ENCODE data around the gene NEDD4L. TPM values are rescaled to one million over a fixed set of nuclear protein-coding genes. Genes with fewer than 3 reads are reported as not detected.

The NEDD4L gene
- total RNA-seq, 2 experiments from 2014 or later = 3.2 to 3.3 TPM

DNA sequence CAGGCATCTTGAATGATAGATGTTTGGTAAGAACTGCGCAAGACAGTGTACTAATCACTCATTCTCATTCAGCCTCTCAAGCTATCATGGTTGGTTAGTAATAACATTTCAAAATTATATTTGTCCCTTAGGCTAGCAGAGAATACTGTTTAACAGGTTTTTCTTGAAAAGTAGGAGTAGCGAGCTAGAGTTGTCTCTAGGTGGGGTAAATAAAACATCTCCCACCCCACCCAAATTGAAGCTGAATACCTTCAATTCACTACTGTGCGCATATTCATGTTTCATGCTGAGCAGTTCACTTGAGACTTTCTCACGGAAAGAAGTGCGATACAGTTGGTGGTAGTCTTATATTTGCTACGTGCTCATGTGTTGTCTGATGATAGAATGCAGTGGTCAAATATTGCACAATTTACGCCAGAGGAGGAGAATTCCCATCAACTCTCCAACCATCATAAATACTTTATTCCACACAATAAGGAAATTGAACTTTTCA lies 49.3 kb downstream of the NEDD4L start:
- intact Hi-C loops (cut with micrococcal nuclease; ENCODE audit: unreplicated experiment) = no loop called here
- POLR2A ChIA-PET = no interaction called here
- H3K4me3 ChIP-seq (ENCODE audit: low read depth, low read length, poor library complexity, severe bottlenecking) = no peak overlapping the region
- H3K4me1 ChIP-seq (ENCODE audit: insufficient read depth, low read length, poor library complexity, severe bottlenecking) = no peaks in the 10 kb centered on the region
- no peaks in the 10 kb centered on the region for H3K9me2 ChIP-seq (ENCODE audit: insufficient read depth, low read length)
- BruUV-seq (replicated peaks) = no TSS peak
- H3K27ac ChIP-seq (ENCODE audit: low read depth, low read length, poor library complexity, severe bottlenecking) = no peak overlapping the region
- H3K36me3 ChIP-seq (ENCODE audit: insufficient read depth, low read length) = no peaks in the 10 kb centered on the region
- H3K79me2 ChIP-seq (ENCODE audit: insufficient read depth, low read depth, low read length) = no peaks in the 10 kb centered on the region
- no peak overlapping the region for H3K4me2 ChIP-seq (ENCODE audit: low read length)
- no peak overlapping the region for H2AFZ ChIP-seq (ENCODE audit: low read length)
- CTCF ChIA-PET (ENCODE audit: unreplicated experiment) = no interaction called here
- H4K20me1 ChIP-seq (ENCODE audit: insufficient read depth, low read length) = no peaks in the 10 kb centered on the region
- H3K9me3 ChIP-seq (ENCODE audit: low read length) = no peaks in the 10 kb centered on the region
- no peak for TF ChIP-seq EZH2phosphoT487 (IDR thresholded peaks at IDR 0.05; ENCODE audit: borderline replicate concordance, low read depth, low read length)
- TF ChIP-seq, protein P1, sequence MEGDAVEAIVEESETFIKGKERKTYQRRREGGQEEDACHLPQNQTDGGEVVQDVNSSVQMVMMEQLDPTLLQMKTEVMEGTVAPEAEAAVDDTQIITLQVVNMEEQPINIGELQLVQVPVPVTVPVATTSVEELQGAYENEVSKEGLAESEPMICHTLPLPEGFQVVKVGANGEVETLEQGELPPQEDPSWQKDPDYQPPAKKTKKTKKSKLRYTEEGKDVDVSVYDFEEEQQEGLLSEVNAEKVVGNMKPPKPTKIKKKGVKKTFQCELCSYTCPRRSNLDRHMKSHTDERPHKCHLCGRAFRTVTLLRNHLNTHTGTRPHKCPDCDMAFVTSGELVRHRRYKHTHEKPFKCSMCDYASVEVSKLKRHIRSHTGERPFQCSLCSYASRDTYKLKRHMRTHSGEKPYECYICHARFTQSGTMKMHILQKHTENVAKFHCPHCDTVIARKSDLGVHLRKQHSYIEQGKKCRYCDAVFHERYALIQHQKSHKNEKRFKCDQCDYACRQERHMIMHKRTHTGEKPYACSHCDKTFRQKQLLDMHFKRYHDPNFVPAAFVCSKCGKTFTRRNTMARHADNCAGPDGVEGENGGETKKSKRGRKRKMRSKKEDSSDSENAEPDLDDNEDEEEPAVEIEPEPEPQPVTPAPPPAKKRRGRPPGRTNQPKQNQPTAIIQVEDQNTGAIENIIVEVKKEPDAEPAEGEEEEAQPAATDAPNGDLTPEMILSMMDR (conservative IDR thresholded peaks at IDR 0.05; ENCODE audit: low read length) = no peak
- DNase-seq (ENCODE audit: low spot score) = no peak

DNA sequence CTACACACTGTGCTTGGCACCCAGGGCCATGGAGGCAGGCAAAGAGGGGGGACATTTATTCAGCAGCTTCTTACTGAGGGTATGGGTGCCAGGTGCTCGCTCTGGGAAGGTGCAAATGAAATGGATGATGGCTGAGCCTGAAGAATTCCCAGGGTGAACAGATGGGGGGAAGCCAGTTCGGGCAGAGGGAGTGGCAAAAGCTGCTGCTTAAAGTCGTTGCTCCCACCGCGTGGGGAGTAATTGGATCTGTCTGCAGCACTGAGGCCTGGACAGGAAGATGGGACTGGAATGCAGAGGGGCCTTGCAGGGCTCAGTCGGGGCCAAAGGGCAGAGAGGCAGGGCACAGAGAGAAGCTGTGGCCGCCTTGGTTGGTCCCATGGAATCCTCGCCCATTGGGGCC lies 51.2 kb downstream of the NEDD4L start:
- Histone ChIP-seq H3K36me3 (ENCODE audit: insufficient read depth, low read length) (no peaks in the 10 kb centered on the region), H3K4me2 (ENCODE audit: low read length) (no peak overlapping the region), H2AFZ (ENCODE audit: low read length) (no peak overlapping the region), H3K27ac (ENCODE audit: low read depth, low read length, poor library complexity, severe bottlenecking) (no peak overlapping the region), H3K79me2 (ENCODE audit: insufficient read depth, low read depth, low read length) (no peaks in the 10 kb centered on the region), H3K9me3 (ENCODE audit: low read length) (no peaks in the 10 kb centered on the region), H4K20me1 (ENCODE audit: insufficient read depth, low read length) (no peaks in the 10 kb centered on the region), H3K4me1 (ENCODE audit: insufficient read depth, low read length, poor library complexity, severe bottlenecking) (no peaks in the 10 kb centered on the region), H3K4me3 (ENCODE audit: low read depth, low read length, poor library complexity, severe bottlenecking) (no peak overlapping the region), H3K9me2 (ENCODE audit: insufficient read depth, low read length) (no peaks in the 10 kb centered on the region)
- BruUV-seq (replicated peaks) = no TSS peak
- TF ChIP-seq EZH2phosphoT487 (IDR thresholded peaks at IDR 0.05; ENCODE audit: borderline replicate concordance, low read depth, low read length) = no peak
- TF ChIP-seq, protein P1 (conservative IDR thresholded peaks at IDR 0.05; ENCODE audit: low read length) = no peak
- intact Hi-C loops (cut with micrococcal nuclease; ENCODE audit: unreplicated experiment) = no loop called here
- no peak for DNase-seq (ENCODE audit: low spot score)
- ChIA-PET POLR2A (interaction anchor here (0.7 to 1.0 kb wide), 2 partner anchors 17 to 137 kb away, joined by 3 read pairs; no protein-coding TSS in a partner anchor), CTCF (ENCODE audit: unreplicated experiment) (no interaction called here)

DNA sequence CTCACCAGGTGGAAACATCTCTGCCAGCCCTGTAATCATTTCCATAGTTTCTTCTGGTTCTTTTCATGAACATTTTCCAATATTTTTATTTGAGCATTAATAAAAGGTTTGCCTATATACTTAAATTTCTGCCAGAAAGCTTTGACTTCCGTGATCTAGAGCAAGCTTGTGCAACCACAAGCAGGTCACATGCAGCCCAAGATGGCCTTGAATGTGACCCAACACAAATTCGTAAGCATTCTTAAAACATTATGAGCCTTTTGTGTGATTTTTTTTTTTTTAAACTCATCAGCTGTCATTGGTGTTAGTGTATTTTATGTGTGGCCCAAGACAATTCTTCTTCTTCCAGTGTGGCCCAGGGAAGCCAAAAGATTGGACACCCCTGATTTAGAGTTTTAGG lies 51.6 kb downstream of the NEDD4L start:
- no peaks in the 10 kb centered on the region for H4K20me1 ChIP-seq (ENCODE audit: insufficient read depth, low read length)
- no peaks in the 10 kb centered on the region for H3K79me2 ChIP-seq (ENCODE audit: insufficient read depth, low read depth, low read length)
- no peak overlapping the region for H3K27ac ChIP-seq (ENCODE audit: low read depth, low read length, poor library complexity, severe bottlenecking)
- no peak for TF ChIP-seq EZH2phosphoT487 (IDR thresholded peaks at IDR 0.05; ENCODE audit: borderline replicate concordance, low read depth, low read length)
- TF ChIP-seq, protein P1 (conservative IDR thresholded peaks at IDR 0.05; ENCODE audit: low read length) = no peak
- H3K36me3 ChIP-seq (ENCODE audit: insufficient read depth, low read length) = no peaks in the 10 kb centered on the region
- no peaks in the 10 kb centered on the region for H3K9me2 ChIP-seq (ENCODE audit: insufficient read depth, low read length)
- DNase-seq (ENCODE audit: low spot score) = no peak
- CTCF ChIA-PET (ENCODE audit: unreplicated experiment) = no interaction called here
- no peak overlapping the region for H3K4me3 ChIP-seq (ENCODE audit: low read depth, low read length, poor library complexity, severe bottlenecking)
- no peaks in the 10 kb centered on the region for H3K4me1 ChIP-seq (ENCODE audit: insufficient read depth, low read length, poor library complexity, severe bottlenecking)
- BruUV-seq (replicated peaks) = no TSS peak
- intact Hi-C loops (cut with micrococcal nuclease; ENCODE audit: unreplicated experiment) = no loop called here
- POLR2A ChIA-PET = interaction anchor here (1.0 kb wide), 1 partner anchor 137 kb away, joined by 3 read pairs; no protein-coding TSS in a partner anchor
- no peak overlapping the region for H3K4me2 ChIP-seq (ENCODE audit: low read length)
- H2AFZ ChIP-seq (ENCODE audit: low read length) = no peak overlapping the region
- no peaks in the 10 kb centered on the region for H3K9me3 ChIP-seq (ENCODE audit: low read length)

Data from OCI-LY7 (cell line).